ENCODE data around the gene SMG6. TPM values are rescaled to one million over a fixed set of nuclear protein-coding genes. Genes with fewer than 3 reads are reported as not detected.
A peak's percentile ranks its signal among the peaks of the same experiment; 100 is the strongest.

Gene SMG6
- total and polyA plus RNA-seq, 2 of the 4 experiments (the other 2 are of a cell fraction) = 16.3 to 30.3 TPM

DNA sequence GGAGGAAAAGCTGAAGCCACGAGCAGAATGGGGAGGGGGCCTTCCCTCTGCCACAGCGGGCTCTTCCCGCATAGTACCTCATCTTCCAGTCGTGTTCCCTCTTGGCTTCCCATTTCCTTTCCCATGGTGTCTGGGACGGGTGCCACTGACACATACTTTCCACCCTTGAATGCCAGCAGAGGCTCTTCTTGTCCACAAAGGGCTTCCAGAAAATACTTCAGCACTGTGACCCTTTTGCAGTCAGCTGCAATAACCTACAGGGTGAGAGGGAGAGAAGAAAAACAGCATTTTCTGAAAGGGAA, 218.0 kb downstream of the SMG6 start:
- Histone ChIP-seq H2BK15ac (ENCODE audit: low read depth, low read length) (peak overlapping the region; percentile 87; the same call in 2 of the 3 replicates), H3K14ac (replicated peaks; ENCODE audit: low read depth, low read length) (peak overlapping the region; percentile 97), H3K36me3 (ENCODE audit: control insufficient read depth, insufficient read depth, low read length) (peaks cover 16% of the 10 kb centered on the region), H3K4me3 (ENCODE audit: insufficient read depth, low read depth, low read length) (no peak overlapping the region), H3K9ac (ENCODE audit: low read depth, low read length) (peak overlapping the region; percentile 50), H3K23ac (ENCODE audit: low read depth, low read length) (peak overlapping the region; percentile 88), H2AK5ac (ENCODE audit: low read depth, low read length) (peak overlapping the region; percentile 87), H2AK9ac (replicated peaks; ENCODE audit: low read depth, low read length, poor library complexity) (peak overlapping the region; percentile 85), H3K9me3 (ENCODE audit: control insufficient read depth, insufficient read depth, low read length) (no peaks in the 10 kb centered on the region), H3K4me2 (ENCODE audit: low read depth, low read length) (peak overlapping the region; percentile 12), H3K4ac (ENCODE audit: low read depth, low read length) (peak overlapping the region; percentile 86), H4K91ac (ENCODE audit: insufficient read depth, low read depth, low read length) (peak overlapping the region; percentile 92), H3K9me1 (ENCODE audit: insufficient read depth, low read length) (peaks cover 56% of the 10 kb centered on the region), H2BK20ac (ENCODE audit: low read depth, low read length) (peak overlapping the region; percentile 81), H4K20me1 (ENCODE audit: insufficient read depth, low read length) (no peaks in the 10 kb centered on the region), H4K8ac (ENCODE audit: low read depth in 2 of 2, low read length in 2 of 2) (peak overlapping the region; percentile 52 to 93), H3K27ac (ENCODE audit: insufficient read depth, low read length) (peak overlapping the region; percentile 77), H3K56ac (ENCODE audit: extremely low read depth, insufficient read depth, low read length) (peak overlapping the region; percentile 66; the same call in 1 of the 2 replicates), H2BK120ac (ENCODE audit: low read depth, low read length) (peak overlapping the region; percentile 58), H2BK5ac (ENCODE audit: low read depth, low read length, poor library complexity, severe bottlenecking) (peak overlapping the region; percentile 85), H3K18ac (ENCODE audit: low read depth, low read length) (peak overlapping the region; percentile 75), H4K5ac (ENCODE audit: low read depth, low read length) (peak overlapping the region; percentile 76), H3K27me3 (ENCODE audit: control insufficient read depth, insufficient read depth, low read length) (no peaks in the 10 kb centered on the region), H2AFZ (replicated peaks; ENCODE audit: low read length, poor library complexity) (peak overlapping the region; percentile 54), H3K79me1 (ENCODE audit: low read depth in 1 of 2, low read length in 2 of 2) (peaks cover 5 to 96% of the 10 kb centered on the region in 2 experiments; a peak in 3 of 4 replicates), H3K4me1 (ENCODE audit: control insufficient read depth, insufficient read depth, low read length) (peaks cover 39% of the 10 kb centered on the region)
- in situ Hi-C loops (cut with MboI; ENCODE audit: low sequenced_read_pairs) (no loop called here), intact Hi-C loops (cut with micrococcal nuclease) (no loop called here), dilution Hi-C loops (cut with HindIII; ENCODE audit: low sequenced_read_pairs, unreplicated experiment) (no loop called here)
- no CpG with 5 or more reads among the region's 5 CpGs for WGBS, 2 experiments (ENCODE audit: extremely low coverage in 2 of 2, insufficient read length in 1 of 2)
- DNase-seq = peak; percentile 69
- CTCF ChIA-PET = interaction anchor here (1.7 to 2.9 kb wide), 2 partner anchors 9 to 159 kb away, joined by 6 to 12 read pairs; no protein-coding TSS in a partner anchor
- TF ChIP-seq FOS (IDR thresholded peaks at IDR 0.05; ENCODE audit: low read depth, low read length) (no peak), RCOR1 (IDR thresholded peaks at IDR 0.05; ENCODE audit: insufficient replicate concordance, low read length) (no peak), CHD1 (IDR thresholded peaks at IDR 0.05; ENCODE audit: low read depth, low read length) (no peak), CEBPB (IDR thresholded peaks at IDR 0.05; ENCODE audit: low read depth, low read length) (no peak), RAD21 (IDR thresholded peaks at IDR 0.05; ENCODE audit: low read length) (no peak), MXI1 (IDR thresholded peaks at IDR 0.05; ENCODE audit: borderline replicate concordance, low read depth, low read length) (no peak), POLR2A (IDR thresholded peaks at IDR 0.05; ENCODE audit: low read depth, low read length) (no peak), NFE2L2 (IDR thresholded peaks at IDR 0.05; ENCODE audit: low read depth, low read length) (no peak), BHLHE40 (IDR thresholded peaks at IDR 0.05; ENCODE audit: low read depth, low read length) (no peak), SMC3 (IDR thresholded peaks at IDR 0.05; ENCODE audit: low read depth, low read length) (no peak), MAFK (IDR thresholded peaks at IDR 0.05; ENCODE audit: low read depth, low read length) (no peak), MAZ (IDR thresholded peaks at IDR 0.05; ENCODE audit: borderline replicate concordance, low read depth, low read length) (no peak), RFX5 (IDR thresholded peaks at IDR 0.05; ENCODE audit: low read depth, low read length) (no peak)
- TF ChIP-seq, protein P1, sequence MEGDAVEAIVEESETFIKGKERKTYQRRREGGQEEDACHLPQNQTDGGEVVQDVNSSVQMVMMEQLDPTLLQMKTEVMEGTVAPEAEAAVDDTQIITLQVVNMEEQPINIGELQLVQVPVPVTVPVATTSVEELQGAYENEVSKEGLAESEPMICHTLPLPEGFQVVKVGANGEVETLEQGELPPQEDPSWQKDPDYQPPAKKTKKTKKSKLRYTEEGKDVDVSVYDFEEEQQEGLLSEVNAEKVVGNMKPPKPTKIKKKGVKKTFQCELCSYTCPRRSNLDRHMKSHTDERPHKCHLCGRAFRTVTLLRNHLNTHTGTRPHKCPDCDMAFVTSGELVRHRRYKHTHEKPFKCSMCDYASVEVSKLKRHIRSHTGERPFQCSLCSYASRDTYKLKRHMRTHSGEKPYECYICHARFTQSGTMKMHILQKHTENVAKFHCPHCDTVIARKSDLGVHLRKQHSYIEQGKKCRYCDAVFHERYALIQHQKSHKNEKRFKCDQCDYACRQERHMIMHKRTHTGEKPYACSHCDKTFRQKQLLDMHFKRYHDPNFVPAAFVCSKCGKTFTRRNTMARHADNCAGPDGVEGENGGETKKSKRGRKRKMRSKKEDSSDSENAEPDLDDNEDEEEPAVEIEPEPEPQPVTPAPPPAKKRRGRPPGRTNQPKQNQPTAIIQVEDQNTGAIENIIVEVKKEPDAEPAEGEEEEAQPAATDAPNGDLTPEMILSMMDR (conservative IDR thresholded peaks at IDR 0.05; ENCODE audit: low read depth, low read length) = no peak
- TF ChIP-seq, protein P2, sequence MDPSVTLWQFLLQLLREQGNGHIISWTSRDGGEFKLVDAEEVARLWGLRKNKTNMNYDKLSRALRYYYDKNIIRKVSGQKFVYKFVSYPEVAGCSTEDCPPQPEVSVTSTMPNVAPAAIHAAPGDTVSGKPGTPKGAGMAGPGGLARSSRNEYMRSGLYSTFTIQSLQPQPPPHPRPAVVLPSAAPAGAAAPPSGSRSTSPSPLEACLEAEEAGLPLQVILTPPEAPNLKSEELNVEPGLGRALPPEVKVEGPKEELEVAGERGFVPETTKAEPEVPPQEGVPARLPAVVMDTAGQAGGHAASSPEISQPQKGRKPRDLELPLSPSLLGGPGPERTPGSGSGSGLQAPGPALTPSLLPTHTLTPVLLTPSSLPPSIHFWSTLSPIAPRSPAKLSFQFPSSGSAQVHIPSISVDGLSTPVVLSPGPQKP (IDR thresholded peaks at IDR 0.05; ENCODE audit: borderline replicate concordance, low read depth, low read length) = no peak
- TF ChIP-seq, protein P3, sequence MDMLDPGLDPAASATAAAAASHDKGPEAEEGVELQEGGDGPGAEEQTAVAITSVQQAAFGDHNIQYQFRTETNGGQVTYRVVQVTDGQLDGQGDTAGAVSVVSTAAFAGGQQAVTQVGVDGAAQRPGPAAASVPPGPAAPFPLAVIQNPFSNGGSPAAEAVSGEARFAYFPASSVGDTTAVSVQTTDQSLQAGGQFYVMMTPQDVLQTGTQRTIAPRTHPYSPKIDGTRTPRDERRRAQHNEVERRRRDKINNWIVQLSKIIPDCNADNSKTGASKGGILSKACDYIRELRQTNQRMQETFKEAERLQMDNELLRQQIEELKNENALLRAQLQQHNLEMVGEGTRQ (IDR thresholded peaks at IDR 0.05; ENCODE audit: low read depth, low read length) = no peak
- POLR2A ChIA-PET (ENCODE audit: unreplicated experiment) = no interaction called here
- BruUV-seq (replicated peaks) = no TSS peak
- ATAC-seq (ENCODE audit: low read depth) = no peak
